HL-60/S4 treated with retinoic acid at 250 ng/mL for 4 days and 3 days (cell line): ENCODE results near the gene SEC63.
"Not testable (repeated sequence)": the region's sequence is repeated elsewhere in the genome, so short reads cannot be mapped to it uniquely, and the experiment has no call there.

ENCODE experiments used
- in situ Hi-C: fragments of 300-500 bp; cut with MboI; formaldehyde crosslinking; loops from 2 replicates; pipeline ENCODE4 v1.7.0; 2022; ENCODE audit warnings: low sequenced_read_pairs

Gene SEC63

DNA sequence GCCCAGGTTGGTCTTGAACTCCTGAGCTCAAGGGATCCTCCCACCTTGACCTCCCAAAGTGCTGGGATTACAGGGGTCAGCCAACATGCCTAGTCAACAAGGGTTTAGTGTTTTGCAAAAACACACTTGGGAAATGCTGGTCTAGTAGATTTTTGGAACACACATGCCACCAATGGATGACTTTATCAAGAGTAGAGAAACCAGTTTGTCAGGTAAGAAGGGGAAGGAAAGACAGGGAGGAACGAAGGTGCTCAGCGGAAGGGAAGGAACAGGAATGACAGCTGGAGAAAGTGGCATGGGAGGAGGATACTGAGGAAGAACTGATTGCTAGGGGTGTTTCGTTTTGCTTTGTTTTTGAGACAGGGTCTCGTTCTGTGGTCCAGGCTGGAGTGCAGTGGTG is 15.6 kb upstream of the SEC63 start:
- in situ Hi-C loops, result no loop called here

DNA sequence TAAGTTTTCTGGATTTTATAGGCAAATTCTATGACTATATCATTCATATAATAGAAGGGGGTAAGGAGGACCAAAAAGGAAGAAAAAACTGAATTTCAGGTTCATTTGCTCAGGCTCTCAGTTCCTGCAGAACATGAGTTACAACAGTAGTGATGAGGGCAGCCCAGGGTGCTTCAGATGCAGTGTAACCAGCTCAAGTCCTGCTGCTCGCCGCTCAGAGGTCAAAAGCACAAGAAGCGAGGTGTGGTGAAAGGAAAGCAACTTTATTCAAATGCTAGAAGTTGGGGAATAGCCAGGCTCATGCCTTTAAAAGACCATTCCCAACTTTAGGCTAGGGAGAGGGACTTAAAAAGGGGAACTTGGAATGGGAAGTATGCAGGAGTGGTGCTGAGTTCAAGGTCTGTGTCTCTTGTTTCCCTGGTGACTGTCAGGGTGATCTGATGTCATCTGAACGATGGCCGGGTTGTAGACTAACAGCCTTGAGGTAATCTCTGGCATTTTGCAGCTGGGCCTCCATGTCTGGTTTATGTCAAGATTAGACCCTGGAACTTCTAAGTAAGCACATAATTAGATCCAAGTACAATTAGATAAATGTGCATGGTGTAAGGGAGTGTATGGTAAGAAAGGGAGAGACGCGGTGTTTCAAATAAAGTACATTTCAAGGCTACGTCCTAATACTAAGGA is 14.5 kb upstream of the SEC63 start:
- in situ Hi-C loops, result no loop called here

DNA sequence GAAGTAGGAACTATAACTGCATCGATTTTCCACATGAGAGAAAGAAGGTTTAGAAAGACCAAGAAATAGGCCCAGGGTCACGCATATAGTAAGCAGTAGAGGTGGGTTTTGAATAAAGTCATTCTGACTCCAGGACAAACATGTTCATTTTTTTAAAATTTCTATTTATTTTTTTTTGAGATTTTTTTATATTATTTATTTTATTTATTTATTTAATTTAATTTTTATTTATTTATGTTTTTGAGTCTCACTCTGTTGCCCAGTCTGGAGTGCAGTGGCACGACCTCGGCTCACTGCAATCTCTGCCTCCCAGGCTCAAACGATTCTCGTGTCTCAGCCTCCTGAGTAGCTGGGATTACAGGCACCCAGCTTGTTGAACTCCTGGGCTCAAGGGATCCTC is 13.2 kb upstream of the SEC63 start:
- in situ Hi-C loops, result no loop called here

DNA sequence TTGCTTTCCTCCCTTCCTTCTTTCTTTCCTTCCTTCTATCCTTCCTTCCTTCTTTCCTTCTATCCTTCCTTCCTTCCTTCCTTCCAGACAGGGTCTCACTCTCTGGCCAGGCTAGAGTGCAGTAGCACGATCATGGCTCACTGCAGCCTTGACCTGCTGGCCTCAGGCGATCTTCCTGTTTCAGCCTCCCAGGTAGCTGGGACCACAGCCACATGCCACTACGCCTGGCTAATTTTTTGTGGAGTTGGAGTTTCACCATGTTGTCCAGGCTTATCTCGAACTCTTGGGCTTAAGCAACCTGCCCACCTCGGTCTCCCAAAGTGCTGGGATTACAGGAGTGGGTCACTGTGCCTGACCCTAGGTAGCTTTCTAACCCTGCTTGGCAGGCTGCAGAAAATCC is 12.2 kb upstream of the SEC63 start:
- in situ Hi-C loops, result no loop called here

DNA sequence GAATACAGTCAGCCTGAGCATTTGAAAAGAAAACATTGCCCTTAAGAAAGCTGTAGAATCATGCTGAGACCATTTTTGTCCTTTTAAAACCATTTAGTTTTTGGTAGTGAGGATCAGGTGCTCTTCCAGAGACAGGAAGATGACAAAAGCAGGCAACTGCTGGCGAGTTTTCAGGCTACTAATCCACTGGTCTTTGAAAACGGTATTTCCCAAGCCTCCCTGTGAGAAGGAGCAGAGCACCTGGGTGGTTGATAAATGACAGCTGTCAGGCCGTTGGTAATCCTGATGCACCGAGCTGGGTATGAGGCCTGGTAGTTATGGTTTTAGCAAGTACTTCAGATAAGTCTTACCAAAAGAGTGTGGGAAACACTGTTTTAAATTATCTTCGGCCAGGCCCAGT is 10.1 kb upstream of the SEC63 start:
- in situ Hi-C loops, result no loop called here

DNA sequence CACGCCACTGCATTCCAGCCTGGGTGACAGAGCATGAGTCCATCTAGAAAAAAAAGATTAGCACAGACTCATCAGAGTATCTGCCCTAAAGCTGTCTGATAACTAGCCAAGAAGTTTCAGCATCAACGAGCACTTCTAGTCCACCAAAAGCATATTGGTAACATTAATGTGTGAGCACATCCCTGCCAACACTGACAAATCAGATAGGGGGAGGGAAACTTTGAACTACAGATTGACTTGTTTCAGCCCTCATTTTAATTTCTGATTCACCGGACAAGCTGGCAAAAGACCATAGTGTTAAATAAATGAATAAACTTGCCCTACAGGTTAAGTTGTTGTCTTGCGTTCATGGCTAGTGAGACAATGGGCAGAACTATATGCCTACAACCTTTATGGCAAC is 7.7 kb upstream of the SEC63 start:
- in situ Hi-C loops, result no loop called here

DNA sequence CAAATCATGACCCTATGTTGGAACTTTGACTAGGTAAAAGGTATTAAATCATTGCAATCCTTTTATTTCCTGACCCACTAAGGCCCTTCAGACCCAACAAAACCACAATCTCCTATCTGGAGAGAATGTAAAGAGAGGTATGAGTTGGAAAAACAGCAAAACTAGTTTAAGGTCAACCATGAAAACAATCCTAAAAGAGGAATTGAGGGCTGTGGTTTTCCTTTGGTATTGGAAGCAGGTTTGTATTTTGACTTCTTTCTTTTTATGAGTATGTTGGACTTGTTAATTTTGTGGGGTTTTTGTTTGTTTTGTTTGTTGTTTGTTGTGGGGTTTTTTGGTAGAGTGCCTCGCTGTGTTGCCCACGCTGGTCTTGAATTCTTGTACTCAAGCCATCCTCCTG is 4.7 kb upstream of the SEC63 start:
- in situ Hi-C loops, result no loop called here

DNA sequence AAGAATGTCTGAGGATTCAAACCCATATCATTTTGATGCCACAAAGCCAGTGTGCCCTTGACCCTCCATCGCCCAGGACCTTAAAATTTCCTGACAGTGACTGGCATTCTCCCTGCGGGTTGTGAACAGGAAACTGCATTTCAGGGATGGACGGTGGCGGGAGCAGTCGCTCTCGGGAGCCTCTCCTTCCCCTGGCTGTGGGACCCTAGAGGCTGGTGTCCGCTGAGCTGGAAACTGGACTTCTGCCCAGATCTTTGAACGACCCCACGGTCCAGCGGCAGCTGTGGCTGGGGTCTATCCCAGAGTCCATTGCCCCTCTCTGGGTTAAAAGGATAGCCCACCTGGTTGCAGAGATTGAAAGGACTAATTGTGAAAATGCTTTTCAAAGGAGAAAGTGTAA is 1.4 kb upstream of the SEC63 start:
- in situ Hi-C loops, result no loop called here

DNA sequence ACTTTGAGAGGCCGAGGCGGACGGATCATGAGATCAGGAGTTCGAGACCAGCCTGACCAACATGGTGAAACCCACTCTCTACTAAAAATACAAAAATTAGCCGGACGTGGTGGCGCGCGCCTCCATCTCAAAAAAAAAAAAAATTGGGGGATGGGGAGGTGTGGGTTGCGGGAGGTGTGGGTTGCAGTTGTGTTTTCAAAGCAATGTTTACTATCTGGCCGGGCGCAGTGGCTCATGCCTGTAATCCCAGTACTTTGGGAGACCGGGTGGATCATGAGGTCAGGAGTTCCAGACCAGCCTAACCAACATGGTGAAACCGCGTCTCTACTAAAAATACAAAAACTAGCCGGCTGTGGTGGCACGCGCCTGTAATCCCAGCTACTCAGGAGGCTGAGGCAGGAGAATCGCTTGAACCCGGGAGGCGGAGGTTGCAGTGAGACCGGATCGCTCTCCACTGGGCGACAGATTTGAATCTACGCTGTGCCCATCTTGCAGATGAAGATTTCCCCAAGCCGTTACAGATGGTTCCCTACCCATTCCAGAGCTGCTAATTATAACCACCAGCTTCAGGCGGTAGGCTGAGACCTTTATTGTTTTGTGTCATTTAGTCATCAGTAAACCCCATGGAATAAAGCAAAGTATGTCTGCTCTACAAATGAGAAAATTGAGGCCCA is 818 bp upstream of the SEC63 start:
- in situ Hi-C loops, result not testable (repeated sequence)

DNA sequence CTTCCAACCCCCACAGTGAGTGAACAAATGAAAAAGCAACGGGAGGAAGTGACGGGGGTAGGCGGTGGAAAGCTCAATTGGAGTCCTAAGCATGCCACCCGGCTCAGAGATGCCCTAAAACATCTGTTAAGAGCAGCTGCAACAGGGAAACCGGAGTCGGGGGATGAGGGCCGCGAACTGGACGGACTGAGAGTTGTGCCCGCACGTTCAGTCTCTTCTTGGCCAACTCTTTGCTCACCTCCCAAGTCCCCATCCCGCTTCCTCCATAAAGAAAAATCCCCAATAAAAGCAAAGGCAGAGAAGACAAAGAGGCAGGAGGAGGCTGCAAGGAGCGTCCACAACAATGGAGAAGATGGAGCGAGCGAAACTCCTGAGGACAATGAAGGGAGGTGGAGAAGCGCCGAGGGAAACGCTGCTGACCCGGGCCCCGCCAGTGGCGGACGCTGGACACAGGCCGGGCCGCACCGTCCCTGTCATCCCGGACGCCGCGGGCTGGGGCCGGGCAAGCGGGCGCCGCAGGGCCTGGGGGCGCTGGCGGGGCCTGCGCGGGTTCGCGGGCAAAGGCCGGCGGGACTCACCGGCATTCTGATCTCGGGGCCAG is 600 bp downstream of the SEC63 start:
- in situ Hi-C loops, result no loop called here

DNA sequence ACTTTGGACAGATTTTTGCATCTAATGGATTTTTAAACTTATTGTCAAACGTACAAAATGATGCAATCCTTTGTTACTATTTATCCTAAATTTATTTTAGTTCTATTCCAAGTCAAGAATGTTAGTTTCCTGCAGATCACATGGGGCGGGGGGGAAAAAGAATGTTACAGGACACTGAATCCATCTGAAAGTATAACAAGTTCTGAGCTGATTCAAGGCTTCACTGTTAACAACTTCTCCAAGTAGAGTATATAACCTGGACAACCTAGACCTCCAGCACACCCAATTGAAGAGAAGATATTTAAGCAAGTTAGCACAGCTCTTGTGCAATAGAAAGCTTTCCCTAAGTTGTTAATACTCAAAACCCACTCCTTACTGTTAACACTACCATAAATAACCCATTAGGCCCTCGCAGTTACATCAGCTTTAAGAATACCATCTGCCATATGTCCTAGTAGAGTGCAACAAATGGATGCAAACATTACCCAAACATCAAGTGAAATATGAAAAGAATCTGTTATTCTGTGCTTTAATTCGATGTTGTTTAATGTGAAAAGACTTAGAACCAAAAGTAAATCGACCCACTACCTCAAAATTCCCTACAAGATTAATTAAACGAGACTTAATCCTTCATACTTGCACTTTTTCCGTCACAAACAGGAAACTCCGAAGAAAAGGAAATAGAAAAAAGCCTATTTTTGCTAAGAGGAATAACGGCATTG is 1.3 kb downstream of the SEC63 start:
- in situ Hi-C loops, result no loop called here

DNA sequence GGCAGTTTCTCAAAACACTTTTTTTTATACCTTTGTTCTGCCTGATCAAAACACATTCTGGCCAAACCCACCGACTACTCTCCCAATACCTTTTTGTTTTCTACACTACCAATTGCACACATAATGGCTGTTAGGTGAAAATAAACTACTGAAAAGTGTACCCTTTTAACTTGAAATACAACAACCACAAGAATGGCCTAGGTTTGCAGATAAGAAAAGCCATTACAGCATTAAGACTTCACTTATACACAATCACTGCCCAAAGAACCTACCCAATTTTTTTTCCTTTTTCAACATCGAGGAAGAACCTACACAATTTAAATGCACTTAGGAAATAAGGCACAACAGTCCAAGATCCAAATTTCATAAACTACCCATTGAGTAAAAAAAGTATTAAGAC is 1.8 kb downstream of the SEC63 start:
- in situ Hi-C loops, result no loop called here

DNA sequence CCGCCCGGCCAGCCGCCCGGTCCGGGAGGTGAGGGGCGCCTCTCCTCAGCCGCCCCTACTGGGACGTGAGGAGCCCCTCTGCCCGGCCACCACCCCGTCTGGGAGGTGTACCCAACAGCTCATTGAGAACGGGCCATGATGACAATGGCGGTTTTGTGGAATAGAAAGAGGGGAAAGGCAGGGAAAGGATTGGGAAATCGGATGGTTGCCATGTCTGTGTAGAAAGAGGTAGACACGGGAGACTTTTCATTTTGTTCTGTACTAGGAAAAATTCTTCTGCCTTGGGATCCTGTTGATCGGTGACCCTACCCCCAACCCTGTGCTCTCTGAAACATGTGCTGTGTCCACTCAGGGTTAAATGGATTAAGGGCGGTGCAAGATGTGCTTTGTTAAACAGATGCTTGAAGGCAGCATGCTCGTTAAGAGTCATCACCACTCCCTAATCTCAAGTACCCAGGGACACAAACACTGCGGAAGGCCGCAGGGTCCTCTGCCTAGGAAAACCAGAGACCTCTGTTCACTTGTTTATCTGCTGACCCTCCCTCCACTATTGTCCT is 4.1 kb downstream of the SEC63 start:
- in situ Hi-C loops, result not testable (repeated sequence)

DNA sequence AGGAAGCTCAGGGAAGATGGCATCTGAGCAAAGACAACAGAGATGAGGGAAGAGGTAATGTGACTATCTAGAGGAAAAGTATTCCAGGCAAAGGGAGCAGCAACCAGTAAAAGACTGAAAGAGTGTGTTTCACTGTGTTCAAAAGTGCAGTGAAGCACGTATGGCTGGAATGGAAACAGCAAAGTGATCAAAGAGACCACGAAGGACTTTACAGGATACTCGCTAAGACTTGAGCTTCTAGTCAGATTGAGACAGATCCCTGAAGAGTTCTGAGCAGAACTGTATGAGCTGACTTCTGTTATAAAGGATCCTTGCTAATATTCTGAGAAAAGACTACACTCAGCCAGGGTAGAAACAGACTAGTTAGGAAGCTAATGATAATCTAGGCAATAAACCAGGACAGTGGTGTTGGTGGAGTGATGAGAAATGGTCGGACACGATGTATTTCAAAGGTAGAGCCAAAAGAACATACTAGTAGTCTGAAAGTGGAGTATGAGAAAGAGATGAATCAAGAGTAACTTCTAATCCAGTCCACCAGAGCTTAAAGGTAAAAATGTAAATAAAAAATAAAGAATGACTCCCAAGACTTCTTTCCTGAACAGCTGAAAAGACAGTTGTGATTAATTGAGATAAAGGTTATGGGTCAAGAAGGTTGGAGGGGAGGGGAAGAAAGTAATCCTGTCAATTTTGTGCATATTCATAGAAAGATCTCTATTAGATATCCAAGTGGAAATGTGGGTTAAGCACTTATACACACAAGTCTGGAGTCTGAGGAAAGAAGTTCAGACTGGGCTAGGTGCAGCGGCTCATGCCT is 14.2 kb downstream of the SEC63 start:
- in situ Hi-C loops, result no loop called here

DNA sequence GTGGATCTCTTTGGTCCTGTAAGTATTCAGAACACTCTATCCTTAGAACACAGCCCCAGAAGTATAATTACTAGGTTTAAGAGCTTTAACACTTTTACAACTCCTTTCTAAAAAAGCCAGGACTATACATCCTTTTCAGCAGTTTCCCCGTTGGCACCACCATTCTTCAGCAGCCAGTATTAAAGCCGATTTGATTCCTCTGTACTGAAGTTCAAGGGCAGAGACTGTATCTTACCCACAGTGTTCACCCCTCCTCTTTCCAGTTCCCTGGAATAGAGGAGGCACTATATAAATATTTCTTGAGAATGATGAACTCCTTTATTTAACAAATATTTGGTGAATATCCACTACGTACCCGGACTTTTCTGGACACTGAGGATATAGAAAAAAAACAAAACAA is 15.9 kb downstream of the SEC63 start:
- in situ Hi-C loops, result no loop called here

DNA sequence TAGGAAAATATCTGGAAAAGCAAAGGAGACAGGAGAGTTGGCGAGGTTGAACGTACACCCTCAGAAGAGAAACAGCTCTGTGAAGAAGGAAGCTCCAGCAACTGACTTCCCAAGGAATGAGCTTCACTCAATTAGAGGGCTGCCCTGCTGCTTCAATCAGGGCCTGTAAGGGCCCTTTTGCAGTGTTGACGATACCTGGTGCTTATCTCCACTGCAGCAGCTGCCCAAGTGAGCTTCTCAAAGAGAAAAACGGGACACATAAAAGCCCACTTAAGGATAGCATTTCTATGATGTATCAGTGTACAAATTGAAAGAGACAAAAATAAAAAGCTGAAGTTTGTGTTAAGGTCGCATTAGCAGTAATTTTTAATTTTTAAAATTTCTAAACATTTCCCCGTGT is 16.4 kb downstream of the SEC63 start:
- in situ Hi-C loops, result no loop called here

DNA sequence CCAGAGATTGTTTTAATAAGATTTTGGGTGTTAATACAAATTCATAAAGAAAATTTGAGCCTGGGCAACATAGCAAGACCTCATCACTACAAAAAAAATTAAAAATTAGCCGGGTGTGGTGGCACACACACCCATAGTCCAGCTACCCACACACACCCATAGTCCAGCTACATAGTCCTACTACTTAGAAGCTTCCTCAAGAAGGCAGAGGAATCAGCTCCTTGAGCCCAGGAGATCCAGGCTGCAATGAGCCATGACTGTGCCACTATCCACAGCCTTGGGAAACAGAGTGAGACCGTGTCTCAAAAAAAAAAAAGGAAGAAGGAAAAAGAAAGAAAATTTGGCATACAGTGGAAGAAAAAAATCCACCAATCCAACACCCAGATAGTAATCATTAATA is 16.8 kb downstream of the SEC63 start:
- in situ Hi-C loops, result no loop called here

DNA sequence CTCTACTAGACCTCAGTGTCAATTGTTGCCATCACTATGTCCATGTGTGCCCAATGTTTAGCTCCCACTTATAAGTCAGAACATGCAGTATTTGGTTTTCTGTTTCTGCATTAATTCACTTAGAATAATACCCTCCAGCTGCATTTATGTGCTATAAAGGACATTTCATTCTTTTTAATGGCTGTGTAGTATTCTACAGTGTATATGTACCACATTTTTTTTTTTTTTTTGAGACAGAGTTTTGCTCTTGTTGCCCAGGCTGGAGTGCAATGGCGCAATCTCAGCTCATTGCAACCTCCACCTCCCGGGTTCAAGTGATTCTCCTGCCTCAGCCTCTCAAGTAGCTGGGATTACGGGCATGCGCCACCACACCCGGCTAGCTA is 21.1 kb downstream of the SEC63 start:
- in situ Hi-C loops, result not testable (repeated sequence)

DNA sequence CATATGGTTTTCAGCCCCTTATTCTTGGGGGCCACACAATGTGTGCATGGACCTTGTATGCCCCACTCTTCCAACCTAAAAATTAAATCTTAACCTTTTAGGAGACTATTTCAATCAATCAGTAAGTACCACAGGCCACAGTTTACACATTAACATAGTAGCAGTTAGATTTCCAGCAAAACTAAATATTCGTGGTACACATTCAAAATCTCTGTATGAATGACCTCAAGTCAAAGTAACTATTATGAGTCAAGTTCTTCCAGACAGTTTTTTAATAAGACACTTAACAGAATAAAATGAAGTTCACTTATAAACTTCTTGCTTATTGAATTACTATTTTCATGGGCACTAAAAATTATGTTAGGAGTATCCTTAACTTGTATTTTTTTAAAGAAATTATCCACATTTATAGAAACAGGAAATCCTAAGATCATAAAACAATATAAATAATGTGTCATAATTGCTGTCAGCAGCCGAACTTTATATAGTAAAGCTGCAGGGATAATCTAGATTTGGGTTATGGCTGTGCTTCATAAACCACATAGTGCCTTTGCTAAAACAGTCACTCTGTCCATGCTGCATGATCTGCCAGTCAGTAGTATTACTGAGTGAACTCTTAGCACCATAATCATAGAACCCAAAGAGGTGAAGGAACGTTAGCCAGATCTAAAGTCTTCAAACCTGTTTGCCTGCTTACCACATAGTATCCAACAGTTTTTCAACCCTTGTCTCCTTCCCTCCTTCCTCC is 21.7 kb downstream of the SEC63 start:
- in situ Hi-C loops, result no loop called here

DNA sequence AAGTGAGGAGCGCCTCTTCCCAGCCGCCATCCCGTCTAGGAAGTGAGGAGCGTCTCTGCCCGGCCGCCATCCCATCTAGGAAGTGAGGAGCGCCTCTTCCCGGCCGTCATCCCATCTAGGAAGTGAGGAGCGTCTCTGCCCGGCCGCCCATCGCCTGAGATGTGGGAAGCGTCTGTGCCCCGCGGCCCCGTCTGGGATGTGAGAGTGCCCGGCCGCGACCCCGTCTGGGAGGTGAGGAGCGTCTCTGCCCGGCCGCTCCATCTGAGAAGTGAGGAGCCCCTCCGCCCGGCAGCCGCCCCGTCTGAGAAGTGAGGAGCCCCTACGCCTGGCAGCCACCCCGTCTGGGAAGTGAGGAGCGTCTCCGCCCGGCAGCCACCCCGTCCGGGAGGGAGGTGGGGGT is 23.8 kb downstream of the SEC63 start:
- in situ Hi-C loops, result not testable (repeated sequence)
